GM21360 (cell line): ENCODE results near the gene PDGFRB.

Experiments
- ATAC-seq: cut with Tn5 transposase; IDR thresholded peaks from one replicate; pipeline ENCODE4 v1.9.1; 2021; ENCODE audit warnings: mild to moderate bottlenecking, moderate library complexity; ENCODE audit not compliant: unreplicated experiment

PDGFRB gene

GRCh38 chr5:150164211-150164980 is 8.8 kb upstream of the PDGFRB start:
- ATAC-seq: no peak

- no peak for ATAC-seq
Measured at GRCh38 chr5:150163547-150164059, 8.0 kb upstream of the PDGFRB start.

GRCh38 chr5:150163035-150163434 is 7.4 kb upstream of the PDGFRB start:
- no peak for ATAC-seq

GRCh38 chr5:150162142-150162513 is 6.5 kb upstream of the PDGFRB start:
- no peak for ATAC-seq

GRCh38 chr5:150161242-150162141 is 5.8 kb upstream of the PDGFRB start:
- ATAC-seq: peak; percentile 53

- no peak for ATAC-seq
Measured at GRCh38 chr5:150160448-150161081, 4.9 kb upstream of the PDGFRB start.

GRCh38 chr5:150159741-150160179 is 4.1 kb upstream of the PDGFRB start:
- ATAC-seq: no peak

- no peak for ATAC-seq
Measured at GRCh38 chr5:150159031-150159430, 3.4 kb upstream of the PDGFRB start.

GRCh38 chr5:150158170-150158949 is 2.7 kb upstream of the PDGFRB start:
- ATAC-seq: no peak

GRCh38 chr5:150157168-150157567 is 1.5 kb upstream of the PDGFRB start:
- no peak for ATAC-seq

- no peak for ATAC-seq
Measured at GRCh38 chr5:150156540-150156939, 895 bp upstream of the PDGFRB start.

- ATAC-seq: no peak
Measured at GRCh38 chr5:150156027-150156368, 353 bp upstream of the PDGFRB start.

GRCh38 chr5:150154618-150155128 is 972 bp downstream of the PDGFRB start:
- no peak for ATAC-seq

GRCh38 chr5:150153957-150154617 is 1.6 kb downstream of the PDGFRB start:
- no peak for ATAC-seq

- ATAC-seq: no peak
Measured at GRCh38 chr5:150153483-150153882, 2.2 kb downstream of the PDGFRB start.

GRCh38 chr5:150152636-150153462 is 2.8 kb downstream of the PDGFRB start:
- ATAC-seq: no peak

GRCh38 chr5:150149618-150150017 is 6.0 kb downstream of the PDGFRB start:
- no peak for ATAC-seq

GRCh38 chr5:150148117-150148927 is 7.3 kb downstream of the PDGFRB start:
- ATAC-seq: no peak
